Activated T-helper 1 cell treated with Interleukin-2 at 50 U/mL for 16 hours (primary cell): ENCODE results near the gene SPPL2B.

Source experiments
- DNase-seq: peaks from one replicate; pipeline ENCODE4 v3.0.0-alpha.2; 2020; ENCODE audit warnings: low read depth

Gene SPPL2B

GRCh38 chr19:2324220-2324948 is 4.1 kb upstream of the SPPL2B start:
- DNase-seq = no peak

- no peak for DNase-seq
These were observed 3.0 kb upstream of the SPPL2B start for GRCh38 chr19:2325281-2326046.

- no peak for DNase-seq
These were observed 1.7 kb upstream of the SPPL2B start for GRCh38 chr19:2326699-2327360.

- no peak for DNase-seq
These were observed 597 bp upstream of the SPPL2B start for GRCh38 chr19:2327773-2328400.

GRCh38 chr19:2329149-2329478 is 630 bp downstream of the SPPL2B start:
- DNase-seq = no peak

- no peak for DNase-seq
These were observed 1.0 kb downstream of the SPPL2B start for GRCh38 chr19:2329501-2329916.

- DNase-seq = no peak
These were observed 1.8 kb downstream of the SPPL2B start for GRCh38 chr19:2330255-2330631.

- no peak for DNase-seq
These were observed 2.3 kb downstream of the SPPL2B start for GRCh38 chr19:2330632-2331284.

- DNase-seq = no peak
These were observed 3.2 kb downstream of the SPPL2B start for GRCh38 chr19:2331601-2332246.

GRCh38 chr19:2332341-2333026 is 4.0 kb downstream of the SPPL2B start:
- no peak for DNase-seq

- no peak for DNase-seq
These were observed 4.7 kb downstream of the SPPL2B start for GRCh38 chr19:2333027-2333806.

GRCh38 chr19:2333807-2334211 is 5.3 kb downstream of the SPPL2B start:
- DNase-seq = no peak

- no peak for DNase-seq
These were observed 5.9 kb downstream of the SPPL2B start for GRCh38 chr19:2334426-2334825.

- DNase-seq = no peak
These were observed 6.7 kb downstream of the SPPL2B start for GRCh38 chr19:2334986-2335846.

GRCh38 chr19:2335848-2336247 is 7.4 kb downstream of the SPPL2B start:
- no peak for DNase-seq

GRCh38 chr19:2336528-2337328 is 8.2 kb downstream of the SPPL2B start:
- DNase-seq = no peak

GRCh38 chr19:2337329-2337707 is 8.8 kb downstream of the SPPL2B start:
- DNase-seq = no peak

GRCh38 chr19:2338055-2338615 is 9.7 kb downstream of the SPPL2B start:
- no peak for DNase-seq
